SK-N-SH treated with all-trans-retinoic acid at 6 μM for 48 hours (cell line): ENCODE results near the gene RUNDC1.

Source experiments
- ARNTL ChIP-seq: fragments of 450-650 bp; formaldehyde crosslinking; IDR thresholded peaks from 2 replicates; pipeline ENCODE4 v1.5.0; 2020; ENCODE audit warnings: low read depth, mild to moderate bottlenecking, moderate library complexity, borderline replicate concordance
- ESRRG ChIP-seq: fragments of 250-450 bp; sonication (Bioruptor Pico); IDR thresholded peaks from 2 replicates; pipeline ENCODE4 v1.6.1; 2021; ENCODE audit warnings: mild to moderate bottlenecking
- OSR1 ChIP-seq: fragments of 250-450 bp; sonication (Bioruptor Pico); IDR thresholded peaks from 2 replicates; pipeline ENCODE4 v1.8.0; 2022; ENCODE audit warnings: moderate library complexity, mild to moderate bottlenecking, inconsistent platforms
- ZC3H10 ChIP-seq: fragments of 250-450 bp; sonication (Bioruptor Pico); IDR thresholded peaks from 2 replicates; pipeline ENCODE4 v1.5.1; 2021; ENCODE audit warnings: mild to moderate bottlenecking, moderate library complexity
- ZFP30 ChIP-seq: fragments of 450-650 bp; formaldehyde crosslinking; IDR thresholded peaks from 2 replicates; pipeline ENCODE4 v1.5.0; 2022; ENCODE audit warnings: mild to moderate bottlenecking, moderate library complexity
- ZNF565 ChIP-seq: fragments of 450-650 bp; formaldehyde crosslinking; conservative IDR thresholded peaks from 2 replicates; pipeline ENCODE4 v1.5.0; 2020; ENCODE audit warnings: low read depth, mild to moderate bottlenecking, moderate library complexity
- ZNF8 ChIP-seq: fragments of 450-650 bp; formaldehyde crosslinking; IDR thresholded peaks from 2 replicates; pipeline ENCODE4 v1.5.0; 2020; ENCODE audit warnings: mild to moderate bottlenecking, moderate library complexity
- TF ChIP-seq, protein P1 (sequence below): fragments of 250-450 bp; sonication (Bioruptor Pico); IDR thresholded peaks from 2 replicates; pipeline ENCODE4 v1.8.0; 2021; ENCODE audit warnings: low read depth, mild to moderate bottlenecking, moderate library complexity, borderline replicate concordance
- TF ChIP-seq, protein P2 (sequence below): fragments of 250-450 bp; sonication (Bioruptor Pico); IDR thresholded peaks from 2 replicates; pipeline ENCODE4 v1.5.1; 2021; ENCODE audit warnings: mild to moderate bottlenecking, moderate library complexity
- TF ChIP-seq, protein P3 (sequence below): fragments of 250-450 bp; sonication (Bioruptor Pico); IDR thresholded peaks from 2 replicates; pipeline ENCODE4 v1.8.0; 2020; ENCODE audit warnings: mild to moderate bottlenecking, moderate library complexity, borderline replicate concordance

DNA sequence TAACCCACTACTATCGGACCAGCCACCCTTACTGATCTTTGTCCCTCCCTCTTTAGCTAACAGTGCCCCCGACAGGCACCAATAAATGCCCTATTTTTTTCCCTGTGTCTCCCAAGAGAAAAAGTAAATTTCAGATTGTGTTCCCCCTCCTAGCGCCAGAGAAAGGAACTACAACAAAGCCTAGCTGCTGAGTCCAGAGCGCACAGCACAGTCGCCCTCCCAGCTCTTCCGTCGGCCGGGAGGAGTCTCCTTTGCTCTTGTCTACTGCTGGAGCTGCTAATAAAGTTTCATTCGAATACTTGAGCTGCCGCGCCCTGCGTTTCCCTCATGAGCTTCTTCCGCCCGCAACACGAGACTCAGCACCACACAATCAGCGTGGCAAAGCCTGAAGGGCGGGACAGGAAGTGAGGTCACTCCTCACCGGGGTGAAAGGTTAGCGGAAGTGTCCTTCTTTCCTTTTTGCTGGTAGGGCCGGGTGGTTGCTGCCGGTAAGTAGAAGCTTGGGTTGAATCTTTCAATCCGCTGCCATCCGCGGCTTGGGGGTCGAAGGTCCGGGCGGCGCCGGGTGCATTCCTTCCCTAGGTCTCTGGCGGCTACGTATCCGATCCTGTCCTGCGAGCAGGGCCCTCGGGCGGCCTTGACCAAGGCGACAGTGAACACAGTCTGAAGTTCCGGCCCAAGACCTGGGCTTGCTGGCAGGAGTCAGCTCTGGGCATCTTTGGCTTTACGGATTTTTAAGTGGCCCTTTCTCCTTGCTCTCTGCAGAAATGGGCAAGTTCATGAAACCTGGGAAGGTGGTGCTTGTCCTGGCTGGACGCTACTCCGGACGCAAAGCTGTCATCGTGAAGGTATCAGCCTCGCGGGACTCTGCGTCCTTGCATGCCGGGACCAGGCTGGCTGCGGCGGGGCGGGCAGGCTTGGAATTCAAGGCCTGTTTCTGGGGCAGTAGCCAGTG lies 17.9 kb downstream of the RUNDC1 start, which contains the start of gene RPL27:
- TF ChIP-seq ZFP30 (CRISPR knock-in tag) (no peak), ZNF565 (CRISPR knock-in tag) (no peak), ARNTL (CRISPR knock-in tag) (no peak), ESRRG (CRISPR knock-in tag) (no peak), OSR1 (CRISPR knock-in tag) (no peak), ZNF8 (no peak), ZC3H10 (CRISPR knock-in tag) (no peak)
- TF ChIP-seq, protein P1, sequence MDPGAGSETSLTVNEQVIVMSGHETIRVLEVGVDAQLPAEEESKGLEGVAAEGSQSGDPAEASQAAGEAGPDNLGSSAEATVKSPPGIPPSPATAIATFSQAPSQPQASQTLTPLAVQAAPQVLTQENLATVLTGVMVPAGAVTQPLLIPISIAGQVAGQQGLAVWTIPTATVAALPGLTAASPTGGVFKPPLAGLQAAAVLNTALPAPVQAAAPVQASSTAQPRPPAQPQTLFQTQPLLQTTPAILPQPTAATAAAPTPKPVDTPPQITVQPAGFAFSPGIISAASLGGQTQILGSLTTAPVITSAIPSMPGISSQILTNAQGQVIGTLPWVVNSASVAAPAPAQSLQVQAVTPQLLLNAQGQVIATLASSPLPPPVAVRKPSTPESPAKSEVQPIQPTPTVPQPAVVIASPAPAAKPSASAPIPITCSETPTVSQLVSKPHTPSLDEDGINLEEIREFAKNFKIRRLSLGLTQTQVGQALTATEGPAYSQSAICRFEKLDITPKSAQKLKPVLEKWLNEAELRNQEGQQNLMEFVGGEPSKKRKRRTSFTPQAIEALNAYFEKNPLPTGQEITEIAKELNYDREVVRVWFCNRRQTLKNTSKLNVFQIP (CRISPR knock-in tag) = no peak; the same call in 1 of the 2 replicates
- TF ChIP-seq, protein P2, sequence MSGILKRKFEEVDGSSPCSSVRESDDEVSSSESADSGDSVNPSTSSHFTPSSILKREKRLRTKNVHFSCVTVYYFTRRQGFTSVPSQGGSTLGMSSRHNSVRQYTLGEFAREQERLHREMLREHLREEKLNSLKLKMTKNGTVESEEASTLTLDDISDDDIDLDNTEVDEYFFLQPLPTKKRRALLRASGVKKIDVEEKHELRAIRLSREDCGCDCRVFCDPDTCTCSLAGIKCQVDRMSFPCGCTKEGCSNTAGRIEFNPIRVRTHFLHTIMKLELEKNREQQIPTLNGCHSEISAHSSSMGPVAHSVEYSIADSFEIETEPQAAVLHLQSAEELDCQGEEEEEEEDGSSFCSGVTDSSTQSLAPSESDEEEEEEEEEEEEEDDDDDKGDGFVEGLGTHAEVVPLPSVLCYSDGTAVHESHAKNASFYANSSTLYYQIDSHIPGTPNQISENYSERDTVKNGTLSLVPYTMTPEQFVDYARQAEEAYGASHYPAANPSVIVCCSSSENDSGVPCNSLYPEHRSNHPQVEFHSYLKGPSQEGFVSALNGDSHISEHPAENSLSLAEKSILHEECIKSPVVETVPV (CRISPR knock-in tag) = no peak
- TF ChIP-seq, protein P3, sequence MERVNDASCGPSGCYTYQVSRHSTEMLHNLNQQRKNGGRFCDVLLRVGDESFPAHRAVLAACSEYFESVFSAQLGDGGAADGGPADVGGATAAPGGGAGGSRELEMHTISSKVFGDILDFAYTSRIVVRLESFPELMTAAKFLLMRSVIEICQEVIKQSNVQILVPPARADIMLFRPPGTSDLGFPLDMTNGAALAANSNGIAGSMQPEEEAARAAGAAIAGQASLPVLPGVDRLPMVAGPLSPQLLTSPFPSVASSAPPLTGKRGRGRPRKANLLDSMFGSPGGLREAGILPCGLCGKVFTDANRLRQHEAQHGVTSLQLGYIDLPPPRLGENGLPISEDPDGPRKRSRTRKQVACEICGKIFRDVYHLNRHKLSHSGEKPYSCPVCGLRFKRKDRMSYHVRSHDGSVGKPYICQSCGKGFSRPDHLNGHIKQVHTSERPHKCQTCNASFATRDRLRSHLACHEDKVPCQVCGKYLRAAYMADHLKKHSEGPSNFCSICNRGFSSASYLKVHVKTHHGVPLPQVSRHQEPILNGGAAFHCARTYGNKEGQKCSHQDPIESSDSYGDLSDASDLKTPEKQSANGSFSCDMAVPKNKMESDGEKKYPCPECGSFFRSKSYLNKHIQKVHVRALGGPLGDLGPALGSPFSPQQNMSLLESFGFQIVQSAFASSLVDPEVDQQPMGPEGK = no peak
